HG03045 (cell line): ENCODE data around the gene GPR4.

Experiments used
- ATAC-seq: cut with Tn5 transposase; IDR thresholded peaks from one replicate; pipeline ENCODE4 v1.9.1; 2021; ENCODE audit warnings: mild to moderate bottlenecking, moderate library complexity; ENCODE audit not compliant: unreplicated experiment

GPR4 gene

GRCh38 chr19:45556835-45557234 is 45.2 kb downstream of the GPR4 start:
- no peak for ATAC-seq

GRCh38 chr19:45554481-45554880 is 47.5 kb downstream of the GPR4 start:
- no peak for ATAC-seq

DNA sequence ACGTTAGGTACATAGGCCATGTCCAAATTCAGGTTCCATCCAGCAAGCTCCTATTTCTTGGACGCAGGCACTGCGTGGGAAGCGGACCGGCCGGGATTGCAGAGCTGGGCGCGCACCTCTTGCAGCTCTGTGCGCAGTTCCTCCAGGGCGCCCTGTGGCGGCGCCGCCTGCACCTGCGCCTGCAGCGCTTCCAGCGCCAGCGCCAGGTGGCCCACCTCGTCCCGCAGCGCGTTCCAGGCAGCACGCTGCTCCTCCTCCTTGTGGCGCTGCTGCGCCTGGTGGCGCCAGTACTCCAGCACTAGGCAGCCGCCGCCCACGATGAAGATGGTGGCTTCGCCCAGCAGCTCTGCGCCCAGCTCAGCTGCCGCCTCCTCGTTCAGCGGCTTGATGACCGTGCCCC is 48.5 kb downstream of the GPR4 start:
- no peak for ATAC-seq

DNA sequence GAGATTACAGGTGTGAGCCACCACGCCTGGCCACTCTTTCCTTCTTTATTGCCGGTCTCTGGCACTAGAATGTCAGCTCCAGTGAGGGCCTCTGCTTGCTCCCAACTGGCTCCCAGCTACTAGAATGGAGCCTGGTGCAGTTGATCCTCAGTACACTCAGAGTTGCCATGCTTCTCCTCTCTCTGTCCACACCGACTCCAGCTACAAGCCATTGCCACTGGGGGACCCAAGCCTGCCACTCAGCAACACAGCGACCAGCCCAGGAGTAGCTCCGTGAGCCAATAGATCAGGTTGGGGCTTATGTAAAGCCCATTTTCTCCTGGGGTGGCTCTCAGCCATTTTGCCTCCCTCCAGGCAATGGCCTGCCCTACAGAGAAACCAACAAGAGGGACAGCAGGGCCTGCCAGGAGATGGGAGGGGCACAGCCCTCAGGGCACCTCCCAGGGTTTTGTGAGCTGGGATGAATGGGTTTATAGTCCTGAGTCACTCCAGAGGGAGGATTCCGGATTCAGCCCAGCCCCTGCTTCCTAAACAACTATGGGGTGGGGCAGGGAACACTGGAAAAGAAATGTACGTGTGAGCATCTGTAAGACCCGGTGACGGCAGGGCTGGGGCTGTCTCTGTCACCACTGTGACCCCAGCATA is 53.9 kb downstream of the GPR4 start:
- ATAC-seq: no peak

- ATAC-seq: no peak
Observed at GRCh38 chr19:45547211-45547770, 54.7 kb downstream of the GPR4 start.

GRCh38 chr19:45542234-45542668 is 59.8 kb downstream of the GPR4 start:
- ATAC-seq: no peak
